Activated naive CD8-positive, alpha-beta T cell (primary cell): Measurements from ENCODE around the gene INPPL1.

Source experiments
- H3K27ac Mint-ChIP-seq: one replicate; pipeline ENCODE4 v1.8.0; 2021; ENCODE audit warnings: mixed read lengths
- H3K27me3 Mint-ChIP-seq: one replicate; pipeline ENCODE4 v1.8.0; 2021; ENCODE audit warnings: mixed read lengths
- H3K36me3 Mint-ChIP-seq: one replicate; pipeline ENCODE4 v1.8.0; 2021; ENCODE audit warnings: mixed read lengths
- H3K4me1 Mint-ChIP-seq: one replicate; pipeline ENCODE4 v1.8.0; 2021; ENCODE audit warnings: low read depth, mixed read lengths
- H3K4me3 Mint-ChIP-seq: one replicate; pipeline ENCODE4 v1.8.0; 2021; ENCODE audit warnings: mild to moderate bottlenecking, mixed read lengths
- H3K9me3 Mint-ChIP-seq: one replicate; pipeline ENCODE4 v1.8.0; 2021; ENCODE audit warnings: low read depth, mixed read lengths

INPPL1 gene

DNA sequence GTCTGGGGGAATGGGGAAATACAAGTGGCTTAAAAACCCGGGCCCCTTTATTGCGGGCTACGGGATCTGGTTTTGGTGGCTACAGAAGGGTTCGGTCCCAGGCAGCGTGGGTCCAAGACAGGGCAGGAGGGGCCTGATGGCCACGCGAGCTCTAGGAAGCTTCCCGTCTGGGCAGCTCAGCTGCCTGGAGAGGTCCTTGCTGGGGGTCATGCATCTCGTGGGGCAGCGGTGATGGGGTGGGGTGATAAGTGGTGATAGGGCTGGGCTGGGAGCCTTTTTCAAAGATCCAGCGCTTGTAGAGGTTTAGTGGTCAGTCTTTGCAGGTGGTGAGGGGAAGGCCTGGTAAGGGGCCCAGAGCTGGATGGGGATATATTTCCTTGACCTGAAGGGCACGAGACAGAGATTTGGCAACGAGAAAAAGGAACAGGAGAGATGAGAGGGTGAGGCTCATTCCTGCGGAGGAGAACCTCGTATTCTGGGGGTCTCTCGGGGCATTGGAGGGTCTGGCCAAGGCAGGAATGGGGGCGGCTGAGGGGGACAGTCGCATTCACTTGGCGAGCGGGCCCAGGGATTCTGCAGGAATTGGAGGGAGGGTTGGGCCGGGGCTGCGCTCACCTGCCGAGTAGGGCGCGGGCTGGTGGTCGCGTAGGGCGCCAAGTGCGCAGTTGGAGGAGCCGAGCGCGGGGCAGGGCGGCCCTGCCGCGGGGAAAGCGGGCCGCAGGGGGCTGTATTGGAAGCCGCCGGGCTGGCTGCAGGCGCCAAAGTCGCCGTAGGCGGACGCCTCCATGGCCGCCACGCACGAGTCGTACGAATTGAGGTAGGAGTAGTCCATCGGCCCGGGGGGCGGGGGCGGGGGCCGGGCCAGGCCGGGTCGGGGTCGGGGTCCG is 18.8 kb downstream of the INPPL1 start:
- H3K4me3 Mint-ChIP-seq, result peak overlapping the region; percentile 49
- peaks cover 2% of the 10 kb centered on the region for H3K36me3 Mint-ChIP-seq
- no peaks in the 10 kb centered on the region for H3K9me3 Mint-ChIP-seq
- peaks cover 33% of the 10 kb centered on the region for H3K4me1 Mint-ChIP-seq
- no peak overlapping the region for H3K27ac Mint-ChIP-seq
- H3K27me3 Mint-ChIP-seq, result peaks cover 32% of the 10 kb centered on the region

DNA sequence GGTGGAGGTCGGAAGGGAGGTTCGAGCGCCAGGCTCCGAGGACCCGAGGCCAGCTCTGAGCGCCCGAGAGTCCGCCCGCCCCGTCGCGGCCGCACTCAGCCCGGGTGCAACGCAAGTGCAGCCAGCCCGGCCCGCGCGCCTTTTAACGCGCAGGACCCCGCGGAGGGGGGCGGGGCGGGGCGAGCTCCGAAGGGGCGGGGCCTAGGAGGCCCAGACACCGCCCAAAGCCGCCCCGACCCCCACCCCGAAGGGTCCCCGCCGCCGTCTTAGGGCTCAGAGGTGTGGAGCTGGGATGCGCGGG is 19.4 kb downstream of the INPPL1 start, which contains the start of gene PHOX2A:
PHOX2A (minus strand) TSS at position 117 of the 301 bp plus-strand sequence. CDS start 172 bp downstream, outside the sequence.
- peaks cover 31% of the 10 kb centered on the region for H3K4me1 Mint-ChIP-seq
- H3K27ac Mint-ChIP-seq, result no peak within 1 kb of the TSS
- peaks cover 2% of the 10 kb centered on the region for H3K36me3 Mint-ChIP-seq
- no peaks in the 10 kb centered on the region for H3K9me3 Mint-ChIP-seq
- peak within 1 kb of the TSS; percentile 56 for H3K4me3 Mint-ChIP-seq
- peaks cover 35% of the 10 kb centered on the region for H3K27me3 Mint-ChIP-seq

DNA sequence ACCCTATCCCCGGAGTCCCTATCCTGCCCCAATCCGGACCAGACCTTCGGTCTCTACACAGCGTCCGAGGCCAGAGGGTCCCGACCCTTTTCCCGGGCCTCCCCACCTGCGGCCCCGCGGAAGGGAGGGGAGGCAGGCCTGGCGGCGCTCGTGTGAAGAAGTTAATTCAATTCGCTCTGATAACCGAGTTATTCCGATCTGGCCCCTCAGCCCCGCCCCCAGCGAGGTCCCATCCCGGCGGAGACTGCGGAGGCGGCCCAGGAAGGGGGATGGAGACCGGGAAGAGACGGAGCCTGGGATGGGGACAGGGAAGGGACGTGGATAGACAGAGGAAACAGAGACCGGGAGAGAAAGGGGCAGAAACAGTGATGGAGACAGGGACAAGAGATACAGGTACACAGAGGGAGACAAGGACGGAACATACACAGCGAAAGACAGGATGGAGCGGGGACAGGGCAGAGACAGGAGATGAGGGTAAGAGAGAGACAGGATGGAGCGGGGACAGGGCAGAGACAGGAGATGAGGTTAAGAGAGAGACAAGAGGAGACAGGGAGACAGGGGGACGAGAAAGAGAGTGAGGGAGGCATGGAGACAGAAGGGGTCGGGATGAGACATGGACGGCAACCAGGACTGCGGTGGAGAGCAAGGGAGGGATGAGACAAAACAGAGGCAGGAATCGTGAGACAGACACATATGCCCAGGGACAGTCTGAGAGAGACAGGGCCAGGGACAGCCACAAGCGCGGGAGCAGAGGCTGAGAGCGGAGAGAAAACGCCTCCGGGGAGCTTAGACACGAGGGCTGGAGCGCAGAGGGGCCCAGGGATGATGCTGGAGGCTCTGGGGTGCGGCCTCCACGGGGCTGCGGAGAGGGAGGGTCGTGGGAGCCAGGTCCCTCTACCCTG is 20.0 kb downstream of the INPPL1 start:
- Mint-ChIP-seq H3K4me1 (peaks cover 28% of the 10 kb centered on the region), H3K27ac (no peak overlapping the region), H3K4me3 (peak overlapping the region; percentile 56)

DNA sequence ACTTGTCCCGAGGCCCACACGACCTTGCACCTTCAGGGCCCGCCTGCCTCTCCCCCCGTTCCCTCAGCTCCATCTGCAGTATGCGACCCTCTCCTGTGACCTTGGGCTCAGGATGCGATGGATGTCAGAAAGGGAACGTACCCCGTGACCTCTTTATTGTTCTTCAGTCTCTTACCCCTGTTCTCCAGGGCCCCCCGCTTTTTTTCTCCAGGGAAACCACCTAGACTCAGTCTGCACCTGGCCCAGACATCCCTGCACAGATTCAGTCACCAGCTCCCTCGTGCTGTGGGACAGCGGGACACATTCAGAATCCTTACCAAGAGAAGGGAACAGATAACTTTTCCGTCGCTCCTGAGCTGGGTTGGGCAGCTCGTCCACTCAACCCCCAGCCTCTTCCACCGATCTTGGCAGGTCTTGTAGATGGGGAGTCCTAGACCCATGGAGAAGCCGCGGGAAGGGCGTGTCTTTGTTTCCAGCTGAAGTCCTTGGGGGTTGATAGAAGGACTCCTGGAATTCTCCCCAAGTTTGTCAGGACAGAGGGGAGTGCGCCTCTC is 20.8 kb downstream of the INPPL1 start:
- H3K36me3 Mint-ChIP-seq, result peaks cover 2% of the 10 kb centered on the region
- no peak overlapping the region for H3K4me3 Mint-ChIP-seq
- H3K27ac Mint-ChIP-seq, result no peak overlapping the region
- H3K4me1 Mint-ChIP-seq, result peaks cover 26% of the 10 kb centered on the region
- H3K27me3 Mint-ChIP-seq, result peaks cover 35% of the 10 kb centered on the region
- H3K9me3 Mint-ChIP-seq, result no peaks in the 10 kb centered on the region

More for the DNA sequence above, 20.0 kb downstream of the INPPL1 start:
- Mint-ChIP-seq H3K36me3 (peaks cover 2% of the 10 kb centered on the region), H3K27me3 (peaks cover 34% of the 10 kb centered on the region), H3K9me3 (no peaks in the 10 kb centered on the region)

DNA sequence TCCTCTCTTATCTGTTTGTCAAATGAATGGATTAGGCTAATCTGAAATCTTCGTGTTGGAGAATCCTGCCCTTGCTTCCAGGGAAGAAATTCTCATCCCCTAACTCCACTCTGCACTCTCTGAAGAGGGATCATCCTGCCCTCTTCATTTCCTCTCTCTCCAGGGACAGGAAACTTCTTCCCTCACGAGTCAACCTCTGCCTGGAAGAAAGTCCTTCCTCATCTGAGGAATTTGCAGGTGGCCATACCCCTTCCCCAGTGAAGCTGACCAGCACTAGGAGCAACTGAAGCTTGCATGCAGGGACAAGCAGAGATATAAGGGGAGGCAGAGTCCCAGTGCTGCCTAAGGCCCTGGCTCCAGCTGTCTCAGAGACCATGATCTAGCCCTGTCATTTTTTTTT is 23.0 kb downstream of the INPPL1 start:
- Mint-ChIP-seq H3K36me3 (no peaks in the 10 kb centered on the region), H3K4me3 (no peak overlapping the region), H3K9me3 (no peaks in the 10 kb centered on the region), H3K4me1 (peaks cover 11% of the 10 kb centered on the region), H3K27me3 (peaks cover 21% of the 10 kb centered on the region), H3K27ac (no peak overlapping the region)

DNA sequence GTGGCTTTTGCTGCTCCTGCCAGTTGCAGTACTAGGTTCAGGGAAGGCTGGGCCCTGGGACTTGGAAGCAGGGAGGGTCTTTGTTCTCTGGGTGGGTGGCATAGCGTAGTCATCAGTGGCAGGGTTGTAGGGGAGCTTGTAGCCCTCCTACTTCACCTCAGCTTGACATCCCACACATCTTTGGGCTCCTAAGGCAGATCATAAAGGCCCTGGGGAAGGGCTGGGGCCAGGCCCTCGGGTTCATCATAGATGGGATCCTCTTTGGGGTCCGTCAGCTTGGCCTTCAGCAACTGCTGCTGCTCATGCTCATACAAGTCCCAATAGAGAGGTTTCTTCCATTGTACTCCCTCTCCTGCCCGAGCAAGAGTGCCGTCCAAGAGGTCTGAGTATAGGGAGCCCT is 25.4 kb downstream of the INPPL1 start:
- Mint-ChIP-seq H3K27ac (no peak overlapping the region), H3K36me3 (no peaks in the 10 kb centered on the region), H3K27me3 (peaks cover 12% of the 10 kb centered on the region), H3K4me1 (no peaks in the 10 kb centered on the region), H3K9me3 (no peaks in the 10 kb centered on the region), H3K4me3 (no peak overlapping the region)

DNA sequence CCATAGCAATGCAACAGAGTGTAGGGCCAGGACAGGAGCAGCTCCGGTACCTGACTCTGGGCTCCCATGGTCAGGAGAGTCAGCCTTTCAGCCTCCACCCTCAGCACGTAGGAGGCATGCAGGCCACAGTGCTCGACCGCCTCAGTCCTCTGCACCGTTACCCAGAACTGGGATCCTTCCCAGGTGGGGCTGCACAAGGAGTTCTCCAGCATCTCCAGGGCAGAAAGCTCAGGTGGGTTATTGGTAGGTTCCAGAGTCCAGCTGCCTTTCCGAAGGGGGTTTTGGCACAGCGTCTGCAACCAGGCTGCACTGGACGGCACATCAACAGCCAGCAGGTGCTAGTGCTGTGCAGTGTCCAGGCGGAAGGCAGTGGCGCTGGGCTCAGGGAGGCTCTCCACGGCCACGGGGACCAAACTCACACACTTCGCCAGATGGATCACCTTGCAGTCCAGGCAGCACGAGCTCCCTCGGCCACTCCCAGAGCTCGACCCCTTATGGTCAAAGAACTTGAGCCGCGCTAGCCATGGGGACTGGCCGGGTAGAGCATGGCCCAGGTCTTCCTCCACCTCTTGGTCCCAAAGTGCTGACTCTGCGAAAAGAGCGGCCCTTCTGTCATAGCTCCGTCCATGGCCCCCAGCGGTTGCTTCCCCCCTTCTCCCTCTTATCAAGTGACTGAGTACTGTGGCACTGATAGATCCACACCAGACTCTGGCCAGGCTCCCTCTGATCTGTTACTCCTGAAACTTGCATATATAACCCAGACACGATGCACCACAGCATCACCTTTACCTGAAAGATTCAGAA is 26.3 kb downstream of the INPPL1 start:
- Mint-ChIP-seq H3K27me3 (peaks cover 12% of the 10 kb centered on the region), H3K4me3 (no peak overlapping the region), H3K4me1 (no peaks in the 10 kb centered on the region), H3K36me3 (no peaks in the 10 kb centered on the region), H3K9me3 (no peaks in the 10 kb centered on the region), H3K27ac (no peak overlapping the region)

DNA sequence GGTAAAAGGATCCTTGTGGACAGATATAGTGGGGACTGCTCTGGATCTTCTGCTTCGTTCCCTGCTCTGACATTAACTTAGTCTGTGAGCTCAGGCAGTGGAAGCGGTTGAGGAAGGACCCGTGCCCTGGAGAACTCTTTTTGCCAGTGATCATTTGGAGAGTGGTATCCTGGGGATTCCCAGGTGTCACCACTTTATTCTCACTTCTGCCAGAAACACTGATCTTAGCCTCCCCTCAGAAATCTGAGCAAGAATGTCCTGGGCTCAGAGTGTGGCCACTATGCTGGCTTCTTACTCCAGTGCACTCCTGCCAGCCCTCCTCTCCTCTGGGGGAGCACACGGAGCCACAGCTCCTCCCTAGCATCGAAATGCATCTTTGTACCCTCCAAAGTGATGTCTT is 27.0 kb downstream of the INPPL1 start:
- Mint-ChIP-seq H3K27ac (no peak overlapping the region), H3K9me3 (no peaks in the 10 kb centered on the region), H3K4me3 (no peak overlapping the region), H3K4me1 (no peaks in the 10 kb centered on the region), H3K27me3 (peaks cover 12% of the 10 kb centered on the region), H3K36me3 (no peaks in the 10 kb centered on the region)

DNA sequence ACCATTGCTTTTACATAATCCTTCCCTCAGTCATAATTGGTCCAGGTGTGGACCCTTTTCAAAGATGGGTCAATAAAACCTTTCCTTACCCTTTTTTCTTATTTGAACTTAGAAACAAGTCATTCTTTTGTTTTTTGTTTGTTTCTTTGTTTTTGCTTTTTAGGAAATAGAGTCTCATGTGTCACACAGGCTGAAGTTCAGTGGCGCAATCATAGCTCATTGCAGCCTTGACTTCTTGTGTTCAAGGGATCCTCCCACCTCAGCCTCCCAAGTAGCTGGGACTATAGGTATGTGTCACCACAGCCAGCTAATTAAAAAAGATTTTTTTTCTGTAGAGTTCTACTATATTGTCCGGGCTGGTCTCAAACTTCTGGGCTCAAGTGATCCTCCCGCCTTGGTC is 28.8 kb downstream of the INPPL1 start:
- no peaks in the 10 kb centered on the region for H3K4me1 Mint-ChIP-seq
- no peaks in the 10 kb centered on the region for H3K9me3 Mint-ChIP-seq
- no peak overlapping the region for H3K4me3 Mint-ChIP-seq
- peaks cover 2% of the 10 kb centered on the region for H3K36me3 Mint-ChIP-seq
- peaks cover 12% of the 10 kb centered on the region for H3K27me3 Mint-ChIP-seq
- H3K27ac Mint-ChIP-seq, result no peak overlapping the region

DNA sequence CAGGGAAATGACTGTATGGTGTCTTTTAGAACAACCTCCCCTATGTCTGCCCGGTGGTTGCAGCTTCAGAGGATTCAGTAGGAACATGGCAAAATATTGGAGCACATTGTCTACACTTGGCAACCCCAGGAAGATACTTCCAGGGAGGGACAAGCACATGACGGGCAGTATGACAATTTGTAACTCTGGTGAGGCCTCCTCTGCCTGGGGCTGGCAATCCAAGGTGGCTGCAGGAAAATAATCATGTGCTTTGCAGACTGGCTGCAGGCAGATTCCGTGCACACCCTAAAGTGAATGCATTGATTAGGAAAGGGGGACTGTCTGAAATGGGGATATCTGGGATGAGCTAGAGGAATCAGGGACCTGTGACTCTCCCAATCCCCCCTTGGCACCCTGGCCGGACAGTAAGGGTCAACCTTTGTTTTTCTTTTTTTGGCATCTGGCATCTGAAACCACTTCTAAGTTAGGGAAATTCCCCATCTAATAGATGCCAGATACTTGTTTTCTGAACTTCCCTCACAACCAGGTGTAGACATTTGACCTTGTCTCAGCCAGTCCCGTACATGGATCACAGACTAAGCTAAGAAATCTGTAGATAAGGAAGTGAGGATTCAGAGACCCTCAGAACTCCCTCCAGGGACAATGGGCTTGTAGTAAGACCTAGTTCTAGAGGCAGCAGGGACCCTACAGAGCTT is 29.9 kb downstream of the INPPL1 start:
- H3K4me3 Mint-ChIP-seq, result no peak overlapping the region
- H3K27ac Mint-ChIP-seq, result no peak overlapping the region
- no peaks in the 10 kb centered on the region for H3K4me1 Mint-ChIP-seq
- peaks cover 9% of the 10 kb centered on the region for H3K27me3 Mint-ChIP-seq
- peaks cover 2% of the 10 kb centered on the region for H3K36me3 Mint-ChIP-seq
- no peaks in the 10 kb centered on the region for H3K9me3 Mint-ChIP-seq

DNA sequence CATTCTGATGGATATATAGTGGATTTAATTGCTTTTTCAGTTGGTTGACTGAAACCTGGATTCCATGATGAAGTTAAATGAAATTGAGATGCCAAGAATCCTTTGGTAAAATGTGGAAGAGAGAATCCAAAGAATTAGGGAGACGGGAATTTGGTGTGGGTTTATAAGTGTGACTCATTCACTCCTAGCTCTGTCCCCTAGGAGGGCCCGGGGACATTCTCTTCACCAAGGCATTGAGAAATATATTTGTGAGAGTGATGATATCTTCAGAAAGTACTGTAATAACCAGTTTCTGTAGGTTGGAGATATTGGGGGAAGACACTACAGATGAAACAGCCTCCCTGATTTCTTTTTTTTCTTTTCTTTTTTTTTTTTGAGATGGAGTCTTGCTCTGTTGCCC is 33.0 kb downstream of the INPPL1 start:
- no peak overlapping the region for H3K4me3 Mint-ChIP-seq
- no peak overlapping the region for H3K27ac Mint-ChIP-seq
- H3K9me3 Mint-ChIP-seq, result no peaks in the 10 kb centered on the region
- no peaks in the 10 kb centered on the region for H3K4me1 Mint-ChIP-seq
- peaks cover 2% of the 10 kb centered on the region for H3K36me3 Mint-ChIP-seq
- peaks cover 4% of the 10 kb centered on the region for H3K27me3 Mint-ChIP-seq

DNA sequence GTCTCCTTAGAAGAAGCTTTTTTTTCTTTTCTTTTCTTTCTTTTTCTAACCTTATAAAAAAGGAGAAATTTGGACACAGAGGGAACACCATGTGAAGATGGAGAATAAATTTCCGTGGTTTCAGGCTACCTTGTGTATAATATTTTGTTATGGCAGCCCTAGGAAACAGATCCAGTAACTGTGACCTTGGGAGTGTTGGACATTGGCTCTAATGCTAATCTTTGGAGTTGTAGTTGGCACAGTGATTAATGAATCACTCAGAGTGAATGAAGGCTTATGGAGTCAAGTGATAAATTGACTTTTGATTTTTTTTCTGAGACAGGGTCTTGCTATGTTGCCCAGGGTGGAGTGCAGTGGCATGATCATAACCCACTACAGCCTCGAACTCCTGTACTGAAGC is 34.9 kb downstream of the INPPL1 start:
- Mint-ChIP-seq H3K4me1 (no peaks in the 10 kb centered on the region), H3K4me3 (no peak overlapping the region), H3K9me3 (no peaks in the 10 kb centered on the region), H3K27me3 (no peaks in the 10 kb centered on the region), H3K27ac (no peak overlapping the region), H3K36me3 (peaks cover 2% of the 10 kb centered on the region)

DNA sequence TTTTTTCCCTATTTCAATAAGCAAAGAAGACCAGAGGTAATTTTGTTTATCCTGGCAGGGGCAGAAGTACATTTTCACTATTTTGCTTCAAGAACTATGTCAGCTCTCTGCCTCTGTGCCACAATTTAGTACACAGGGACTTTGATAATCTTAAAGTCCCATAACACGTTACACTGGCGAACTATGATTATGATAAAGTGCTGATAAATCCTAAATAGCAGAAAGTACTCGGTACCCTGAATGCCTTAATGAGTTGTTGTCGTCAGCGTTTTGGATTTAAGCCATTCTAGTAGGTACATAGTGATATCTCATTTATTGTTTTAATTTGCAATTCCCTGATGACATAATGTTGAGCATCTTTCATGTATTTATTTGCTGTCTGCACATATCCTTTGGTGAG is 36.0 kb downstream of the INPPL1 start:
- Mint-ChIP-seq H3K4me1 (no peaks in the 10 kb centered on the region), H3K36me3 (peaks cover 2% of the 10 kb centered on the region), H3K27me3 (peaks cover under 1% of the 10 kb centered on the region), H3K27ac (no peak overlapping the region), H3K9me3 (no peaks in the 10 kb centered on the region), H3K4me3 (no peak overlapping the region)

DNA sequence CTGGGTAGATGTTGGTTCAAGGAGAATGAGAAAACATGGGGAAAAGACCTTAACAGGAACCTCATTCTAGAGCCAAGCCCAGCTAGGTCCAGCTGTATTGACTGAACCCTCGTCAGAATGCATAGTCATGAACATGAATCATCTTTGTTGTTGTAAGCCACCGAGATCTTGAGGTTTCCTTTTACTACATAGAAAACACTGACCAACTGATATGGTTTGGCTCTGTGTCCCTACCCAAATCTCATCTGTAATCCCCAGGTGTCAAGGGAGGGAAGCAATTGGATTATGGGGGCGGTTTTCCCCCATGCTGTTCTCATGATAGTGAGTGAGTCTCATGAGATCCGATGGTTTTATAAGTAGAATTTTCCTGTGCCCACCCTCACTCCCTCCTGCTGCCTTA is 38.8 kb downstream of the INPPL1 start:
- Mint-ChIP-seq H3K36me3 (no peaks in the 10 kb centered on the region), H3K4me1 (no peaks in the 10 kb centered on the region), H3K27ac (no peak overlapping the region), H3K9me3 (no peaks in the 10 kb centered on the region), H3K4me3 (no peak overlapping the region), H3K27me3 (peaks cover 8% of the 10 kb centered on the region)
